GM10266 (cell line): ENCODE measurements around the gene INTS12.

Experiments used
- DNase-seq: peaks from one replicate; pipeline ENCODE4 v3.0.0; 2012; ENCODE audit errors: extremely low spot score
- CTCF ChIP-seq: IDR thresholded peaks from 2 replicates; pipeline ENCODE4 v1.5.1; 2012; ENCODE audit warnings: mild to moderate bottlenecking, low read depth; ENCODE audit not compliant: control insufficient read depth, insufficient read depth; ENCODE audit errors: missing control alignments

INTS12 gene

GRCh38 chr4:105679186-105679585 is 29.3 kb downstream of the INTS12 start:
- TF ChIP-seq CTCF, result no peak
- no peak for DNase-seq

- TF ChIP-seq CTCF, result no peak
- DNase-seq, result no peak
Measured at GRCh38 chr4:105677709-105678108, 30.8 kb downstream of the INTS12 start.

- no peak for DNase-seq
- no peak for TF ChIP-seq CTCF
Measured at GRCh38 chr4:105674011-105674410, 34.5 kb downstream of the INTS12 start.

GRCh38 chr4:105671301-105671700 is 37.2 kb downstream of the INTS12 start:
- no peak for DNase-seq
- TF ChIP-seq CTCF, result no peak

- no peak for DNase-seq
- TF ChIP-seq CTCF, result no peak
Measured at GRCh38 chr4:105670684-105671083, 37.8 kb downstream of the INTS12 start.

- peak; percentile 19 for TF ChIP-seq CTCF
- peak; percentile 23 for DNase-seq
Measured at GRCh38 chr4:105666693-105667092, 41.8 kb downstream of the INTS12 start.

GRCh38 chr4:105662935-105663675 is 45.4 kb downstream of the INTS12 start:
- no peak for TF ChIP-seq CTCF
- no peak for DNase-seq
